Lower leg skin (tissue), 4 donors: ENCODE data around the gene KIF26B. TPM values are rescaled to one million over a fixed set of nuclear protein-coding genes. Genes with fewer than 3 reads are reported as not detected.

Source experiments
- DNase-seq, 2 donors: peaks; one replicate each; pipeline ENCODE4 v3.0.0-alpha.2; 2019; ENCODE audit warnings: low spot score in 2 of 2
- H3K4me3 ChIP-seq: fragments of 200-600 bp; sonication (generic); 2 replicates; pipeline ENCODE4 v1.5.1; 2017; ENCODE audit warnings: mild to moderate bottlenecking, low read depth; ENCODE audit not compliant: poor library complexity, severe bottlenecking
- CTCF ChIP-seq, 3 donors: fragments of 450-650 bp; IDR thresholded peaks; one replicate each; pipeline ENCODE4 v1.5.1; 2016; ENCODE audit warnings: antibody characterized with exemption in 3 of 3, mild to moderate bottlenecking in 3 of 3, moderate library complexity in 2 of 3
- POLR2A ChIP-seq, 2 donors: fragments of 450-650 bp; IDR thresholded peaks; one replicate each; pipeline ENCODE4 v1.6.1; 2016 to 2017; ENCODE audit warnings: antibody characterized with exemption in 2 of 2, mild to moderate bottlenecking in 1 of 2, moderate library complexity in 1 of 2
- WGBS, 2 donors: methylation state at CpG; one replicate each; pipeline ENCODE4 v1.1.5; 2018; 5-methylcytosine and 5-hydroxymethylcytosine counted together
- intact Hi-C: fragments of 100-400 bp; cut with DNase I; formaldehyde crosslinking; loops from one replicate; pipeline ENCODE4 v1.15.0; 2023; ENCODE audit warnings: low total_unique reads
- total RNA-seq, 4 donors: library from RNA; depleted of rRNA; stranded (reverse); fragments of >200 nt; gene quantifications; one replicate each; pipeline ENCODE4 v1.1.0, GENCODE V29; 2016

Gene KIF26B
- total RNA-seq, 4 donors from 2014 or later: 3.9 to 6.6 (median 5.7) TPM

- no peak for DNase-seq
- no peak overlapping the region for H3K4me3 ChIP-seq
- 50 to 71% methylated on average over 6 of the region's 6 CpGs for WGBS, 2 donors
- intact Hi-C loops: no loop called here
- no peak for TF ChIP-seq CTCF (IDR thresholded peaks at IDR 0.05)
- TF ChIP-seq POLR2A (IDR thresholded peaks at IDR 0.05): no peak
These were observed 105.5 kb downstream of the KIF26B start for GRCh38 chr1:245260110-245260882.

GRCh38 chr1:245260883-245261282 lies 106.1 kb downstream of the KIF26B start:
- DNase-seq: no peak
- intact Hi-C loops: no loop called here
- 97 to 98% methylated on average over 5 of the region's 5 CpGs for WGBS, 2 donors
- no peak overlapping the region for H3K4me3 ChIP-seq
- TF ChIP-seq CTCF (IDR thresholded peaks at IDR 0.05): no peak
- no peak for TF ChIP-seq POLR2A (IDR thresholded peaks at IDR 0.05)

DNA sequence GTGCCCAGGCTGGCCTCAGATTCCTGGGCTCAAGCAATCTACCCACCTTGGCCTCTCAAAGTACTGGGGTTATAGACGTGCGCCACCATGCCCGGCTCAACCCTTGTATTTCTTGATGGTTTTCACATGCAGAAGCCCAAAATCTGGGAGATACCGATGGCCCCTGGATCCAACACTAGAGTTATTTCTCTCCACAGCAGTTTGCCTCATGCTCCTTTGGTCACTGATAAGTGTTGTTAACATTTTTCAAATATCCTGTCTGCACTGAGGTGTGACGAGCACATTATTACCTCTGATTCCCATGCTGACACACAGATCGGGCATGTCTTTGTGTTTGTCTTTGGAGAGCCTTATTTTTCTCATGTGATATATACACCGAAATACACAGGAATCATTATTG lies 107.0 kb downstream of the KIF26B start:
- 93 to 96% methylated on average over 7 of the region's 7 CpGs for WGBS, 2 donors
- DNase-seq: no peak
- H3K4me3 ChIP-seq: no peak overlapping the region
- intact Hi-C loops: no loop called here
- no peak for TF ChIP-seq CTCF (IDR thresholded peaks at IDR 0.05)
- no peak for TF ChIP-seq POLR2A (IDR thresholded peaks at IDR 0.05)

GRCh38 chr1:245263529-245264095 lies 108.8 kb downstream of the KIF26B start:
- intact Hi-C loops: no loop called here
- no peak for TF ChIP-seq CTCF (IDR thresholded peaks at IDR 0.05)
- TF ChIP-seq POLR2A (IDR thresholded peaks at IDR 0.05): no peak
- no peak for DNase-seq
- H3K4me3 ChIP-seq: no peak overlapping the region
- WGBS, 2 donors: 53 to 58% methylated on average over 5 of the region's 5 CpGs

GRCh38 chr1:245264226-245264625 lies 109.4 kb downstream of the KIF26B start:
- H3K4me3 ChIP-seq: no peak overlapping the region
- WGBS, 2 donors: 72 to 79% methylated on average over 4 of the region's 4 CpGs
- DNase-seq: no peak
- TF ChIP-seq POLR2A (IDR thresholded peaks at IDR 0.05) (no peak), CTCF (IDR thresholded peaks at IDR 0.05) (no peak)
- intact Hi-C loops: no loop called here
